ENCODE data around the gene MTG2.
A peak's percentile ranks its signal among the peaks of the same experiment; 100 is the strongest.

Gene MTG2

DNA sequence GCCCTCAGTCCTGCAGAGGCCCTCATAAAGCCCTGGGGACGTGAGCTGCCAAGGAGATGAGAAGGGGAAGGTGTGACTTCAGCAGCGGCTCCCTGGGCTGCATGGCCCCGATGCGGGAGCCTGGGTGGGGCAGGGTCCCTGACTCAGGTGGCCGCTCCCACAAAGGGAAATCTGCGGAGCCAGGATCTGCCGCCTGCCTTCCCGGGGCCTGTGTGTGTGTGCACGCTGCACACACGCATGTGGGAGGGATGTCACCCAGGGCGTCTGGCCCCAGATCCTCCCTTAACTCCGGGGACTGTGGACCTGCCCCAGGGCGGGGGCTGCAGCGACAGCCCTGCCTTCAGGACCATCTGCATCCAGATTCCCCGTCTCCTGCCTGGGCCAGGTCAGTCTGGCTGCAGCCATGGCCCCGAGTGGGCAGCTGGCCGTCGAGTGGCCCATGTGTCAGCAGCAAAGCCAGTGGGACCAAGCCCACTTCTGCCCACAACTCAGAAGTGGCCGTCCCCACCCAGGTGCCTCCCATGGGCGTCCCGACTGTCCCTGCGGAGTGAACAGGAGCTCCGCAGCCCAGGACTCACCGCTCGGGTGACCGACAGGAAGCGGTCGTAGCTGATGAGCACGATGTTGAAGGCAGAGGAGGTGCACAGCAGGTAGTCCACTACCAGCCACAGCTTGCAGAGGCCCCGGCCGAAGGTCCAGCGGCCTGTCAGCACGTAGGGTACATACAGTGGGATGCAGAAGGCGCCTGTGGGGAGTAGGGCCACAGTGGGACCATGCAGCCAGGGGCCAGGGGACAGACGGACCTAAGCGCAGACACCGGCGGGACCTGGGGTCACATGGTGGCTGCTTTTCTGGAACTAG is 35.3 kb downstream of the MTG2 start:
- Histone ChIP-seq H3K4me1 (ENCODE audit: control insufficient read depth, insufficient read depth, low read length) (peaks cover 12% of the 10 kb centered on the region; the same call in 1 of the 2 replicates), H3K27me3 (ENCODE audit: control insufficient read depth, insufficient read depth, low read length) (peaks cover 58% of the 10 kb centered on the region)

GRCh38 chr20:62219101-62219991 is 36.5 kb downstream of the MTG2 start:
- Histone ChIP-seq H3K9ac (ENCODE audit: low read depth, low read length) (no peak overlapping the region), H3K9me3 (ENCODE audit: control insufficient read depth, insufficient read depth, low read length) (no peaks in the 10 kb centered on the region), H3K4me1 (ENCODE audit: control insufficient read depth, insufficient read depth, low read length) (peaks cover 12% of the 10 kb centered on the region; the same call in 1 of the 2 replicates), H3K27ac (ENCODE audit: low read depth, low read length) (no peak overlapping the region), H3K36me3 (ENCODE audit: control insufficient read depth, insufficient read depth, low read length) (no peaks in the 10 kb centered on the region), H3K4me3 (ENCODE audit: low read depth, low read length) (peak overlapping the region; percentile 58), H3K27me3 (ENCODE audit: control insufficient read depth, insufficient read depth, low read length) (peaks cover 61% of the 10 kb centered on the region)

More for the DNA sequence above, 35.3 kb downstream of the MTG2 start:
- H3K27ac ChIP-seq (ENCODE audit: low read depth, low read length), result no peak overlapping the region
- H3K9me3 ChIP-seq (ENCODE audit: control insufficient read depth, insufficient read depth, low read length), result no peaks in the 10 kb centered on the region
- no peaks in the 10 kb centered on the region for H3K36me3 ChIP-seq (ENCODE audit: control insufficient read depth, insufficient read depth, low read length)
- H3K4me3 ChIP-seq (ENCODE audit: low read depth, low read length), result no peak overlapping the region
- no peak overlapping the region for H3K9ac ChIP-seq (ENCODE audit: low read depth, low read length)

- Histone ChIP-seq H3K27me3 (ENCODE audit: control insufficient read depth, insufficient read depth, low read length) (peaks cover 61% of the 10 kb centered on the region), H3K9ac (ENCODE audit: low read depth, low read length) (no peak within 1 kb of the TSS), H3K4me1 (ENCODE audit: control insufficient read depth, insufficient read depth, low read length) (peaks cover 12% of the 10 kb centered on the region; the same call in 1 of the 2 replicates), H3K36me3 (ENCODE audit: control insufficient read depth, insufficient read depth, low read length) (no peaks in the 10 kb centered on the region), H3K4me3 (ENCODE audit: low read depth, low read length) (peak within 1 kb of the TSS; percentile 58), H3K27ac (ENCODE audit: low read depth, low read length) (no peak within 1 kb of the TSS), H3K9me3 (ENCODE audit: control insufficient read depth, insufficient read depth, low read length) (no peaks in the 10 kb centered on the region)
Observed at GRCh38 chr20:62219992-62220665, 37.3 kb downstream of the MTG2 start, which contains the start of gene HRH3. Gene HRH3 (minus strand): TSS chr20:62220278. CDS start chr20:62219970, 308 bp downstream.

DNA sequence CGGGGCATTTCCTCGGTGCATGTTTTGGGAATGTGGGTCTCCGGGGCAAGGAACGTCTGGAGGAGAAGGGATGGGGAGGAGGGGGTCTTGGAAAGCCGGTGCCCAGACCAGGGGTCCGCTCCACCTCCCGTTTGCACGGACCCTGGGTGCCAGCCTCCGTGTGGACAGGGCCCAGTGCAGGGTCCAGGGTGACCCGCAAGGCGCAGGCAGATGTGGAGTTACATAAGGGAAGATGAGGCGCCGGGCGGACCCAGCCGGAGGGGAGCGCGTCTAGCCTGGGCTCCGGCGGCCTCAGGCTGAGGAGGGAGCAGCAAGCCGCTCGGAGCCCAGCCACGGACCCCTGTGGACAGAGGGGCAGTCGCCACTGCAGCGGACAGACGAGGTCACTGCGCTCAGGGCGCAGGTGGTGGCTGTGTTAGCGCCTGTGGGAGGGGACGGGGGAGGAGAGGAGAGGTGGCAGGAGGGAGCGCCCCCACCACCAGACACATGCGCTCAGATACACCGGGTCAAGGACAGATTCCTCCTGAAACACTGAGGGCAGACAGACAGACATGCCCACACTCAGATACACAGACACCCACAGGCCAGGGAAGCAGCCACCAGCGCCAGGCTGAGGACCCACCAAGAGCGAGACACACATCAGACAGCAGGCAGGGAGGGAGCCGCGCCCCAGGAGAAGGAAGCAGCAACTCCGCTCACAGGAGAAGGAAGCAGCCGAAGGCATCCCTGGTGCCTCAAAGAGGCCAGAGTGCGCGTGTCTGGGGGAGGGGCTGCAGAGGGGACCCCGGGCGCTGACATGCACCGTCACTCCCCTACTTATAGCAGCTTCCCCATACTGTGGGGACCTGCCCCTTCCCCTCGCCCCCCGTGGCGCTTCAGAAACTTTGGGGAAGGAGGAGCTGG is 38.1 kb downstream of the MTG2 start:
- Histone ChIP-seq H3K9me3 (ENCODE audit: control insufficient read depth, insufficient read depth, low read length) (no peaks in the 10 kb centered on the region), H3K4me3 (ENCODE audit: low read depth, low read length) (peak overlapping the region; percentile 50), H3K36me3 (ENCODE audit: control insufficient read depth, insufficient read depth, low read length) (no peaks in the 10 kb centered on the region), H3K27ac (ENCODE audit: low read depth, low read length) (no peak overlapping the region), H3K4me1 (ENCODE audit: control insufficient read depth, insufficient read depth, low read length) (peaks cover 12% of the 10 kb centered on the region; the same call in 1 of the 2 replicates), H3K27me3 (ENCODE audit: control insufficient read depth, insufficient read depth, low read length) (peaks cover 61% of the 10 kb centered on the region), H3K9ac (ENCODE audit: low read depth, low read length) (no peak overlapping the region)

GRCh38 chr20:62222266-62222850 is 39.5 kb downstream of the MTG2 start:
- Histone ChIP-seq H3K4me1 (ENCODE audit: control insufficient read depth, insufficient read depth, low read length) (peaks cover 12% of the 10 kb centered on the region; the same call in 1 of the 2 replicates), H3K4me3 (ENCODE audit: low read depth, low read length) (no peak overlapping the region), H3K27ac (ENCODE audit: low read depth, low read length) (no peak overlapping the region), H3K27me3 (ENCODE audit: control insufficient read depth, insufficient read depth, low read length) (peaks cover 53% of the 10 kb centered on the region), H3K9ac (ENCODE audit: low read depth, low read length) (no peak overlapping the region), H3K36me3 (ENCODE audit: control insufficient read depth, insufficient read depth, low read length) (no peaks in the 10 kb centered on the region), H3K9me3 (ENCODE audit: control insufficient read depth, insufficient read depth, low read length) (no peaks in the 10 kb centered on the region)

DNA sequence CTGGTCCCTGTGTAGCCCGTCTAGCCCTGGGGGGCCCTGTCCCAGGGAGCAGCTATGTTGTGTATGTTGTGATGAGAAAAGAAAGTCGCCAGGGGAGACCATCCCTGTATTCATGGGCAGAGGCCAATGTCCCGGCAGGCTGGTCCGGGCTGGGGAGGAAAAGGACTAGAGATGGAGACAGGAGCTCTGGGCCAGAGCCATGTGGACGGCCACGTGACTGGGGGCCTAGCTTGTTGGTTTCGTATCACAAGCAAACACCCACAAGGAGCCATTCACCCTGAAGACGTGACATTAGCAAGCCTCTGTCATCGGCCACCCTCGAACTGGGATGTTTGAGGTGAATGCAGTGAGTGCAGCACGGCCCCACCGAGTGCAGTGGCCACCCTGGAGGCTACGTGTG is 40.1 kb downstream of the MTG2 start:
- Histone ChIP-seq H3K9ac (ENCODE audit: low read depth, low read length) (no peak overlapping the region), H3K27ac (ENCODE audit: low read depth, low read length) (no peak overlapping the region), H3K27me3 (ENCODE audit: control insufficient read depth, insufficient read depth, low read length) (peaks cover 47% of the 10 kb centered on the region)

GRCh38 chr20:62223571-62223970 is 40.7 kb downstream of the MTG2 start:
- H3K4me1 ChIP-seq (ENCODE audit: control insufficient read depth, insufficient read depth, low read length), result peaks cover 14% of the 10 kb centered on the region; the same call in 1 of the 2 replicates
- H3K9me3 ChIP-seq (ENCODE audit: control insufficient read depth, insufficient read depth, low read length), result no peaks in the 10 kb centered on the region
- peaks cover 41% of the 10 kb centered on the region for H3K27me3 ChIP-seq (ENCODE audit: control insufficient read depth, insufficient read depth, low read length)
- no peak overlapping the region for H3K9ac ChIP-seq (ENCODE audit: low read depth, low read length)
- no peaks in the 10 kb centered on the region for H3K36me3 ChIP-seq (ENCODE audit: control insufficient read depth, insufficient read depth, low read length)
- no peak overlapping the region for H3K4me3 ChIP-seq (ENCODE audit: low read depth, low read length)
- no peak overlapping the region for H3K27ac ChIP-seq (ENCODE audit: low read depth, low read length)

More for the DNA sequence above, 40.1 kb downstream of the MTG2 start:
- Histone ChIP-seq H3K4me3 (ENCODE audit: low read depth, low read length) (no peak overlapping the region), H3K36me3 (ENCODE audit: control insufficient read depth, insufficient read depth, low read length) (no peaks in the 10 kb centered on the region), H3K4me1 (ENCODE audit: control insufficient read depth, insufficient read depth, low read length) (peaks cover 17% of the 10 kb centered on the region; the same call in 1 of the 2 replicates), H3K9me3 (ENCODE audit: control insufficient read depth, insufficient read depth, low read length) (no peaks in the 10 kb centered on the region)

DNA sequence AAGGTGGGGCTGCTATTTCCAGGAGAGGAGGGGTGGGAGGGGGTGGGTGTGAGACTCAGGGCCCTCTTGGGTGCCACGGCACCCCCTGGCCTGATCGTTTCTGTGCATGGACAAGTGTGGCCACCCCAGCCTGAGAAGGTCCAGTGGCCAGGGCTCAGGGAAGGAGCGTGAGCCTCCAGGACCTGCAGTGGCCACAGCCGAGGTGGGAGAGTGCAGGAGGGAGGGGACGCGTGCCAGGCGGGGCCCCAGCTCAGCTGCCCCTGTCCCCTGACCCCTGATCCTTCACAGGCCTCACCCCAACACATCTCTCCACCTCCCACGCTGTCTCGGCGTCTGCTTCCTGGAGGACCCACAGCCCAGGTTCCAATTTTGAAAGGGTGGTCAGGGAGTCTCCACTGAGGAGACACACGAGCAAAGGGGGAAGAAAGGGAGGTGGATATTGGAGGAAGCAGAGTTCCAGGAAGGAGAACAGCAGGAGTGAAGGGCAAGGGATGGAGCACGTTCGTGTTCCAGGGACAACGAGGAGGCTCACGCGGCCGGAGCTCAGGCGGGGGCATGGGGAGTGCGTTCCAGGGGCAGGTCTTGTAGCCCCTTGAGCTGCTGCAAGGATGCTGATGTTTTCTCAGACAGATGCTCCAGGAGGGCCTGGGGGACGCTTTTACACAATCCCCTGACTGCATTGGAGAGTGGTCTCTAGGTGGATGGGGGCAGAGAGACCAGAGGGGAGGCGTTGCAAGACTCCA is 41.5 kb downstream of the MTG2 start:
- Histone ChIP-seq H3K4me3 (ENCODE audit: low read depth, low read length) (no peak overlapping the region), H3K27me3 (ENCODE audit: control insufficient read depth, insufficient read depth, low read length) (peaks cover 34% of the 10 kb centered on the region), H3K9me3 (ENCODE audit: control insufficient read depth, insufficient read depth, low read length) (no peaks in the 10 kb centered on the region), H3K9ac (ENCODE audit: low read depth, low read length) (no peak overlapping the region), H3K36me3 (ENCODE audit: control insufficient read depth, insufficient read depth, low read length) (no peaks in the 10 kb centered on the region), H3K27ac (ENCODE audit: low read depth, low read length) (no peak overlapping the region), H3K4me1 (ENCODE audit: control insufficient read depth, insufficient read depth, low read length) (peaks cover 11% of the 10 kb centered on the region; the same call in 1 of the 2 replicates)

DNA sequence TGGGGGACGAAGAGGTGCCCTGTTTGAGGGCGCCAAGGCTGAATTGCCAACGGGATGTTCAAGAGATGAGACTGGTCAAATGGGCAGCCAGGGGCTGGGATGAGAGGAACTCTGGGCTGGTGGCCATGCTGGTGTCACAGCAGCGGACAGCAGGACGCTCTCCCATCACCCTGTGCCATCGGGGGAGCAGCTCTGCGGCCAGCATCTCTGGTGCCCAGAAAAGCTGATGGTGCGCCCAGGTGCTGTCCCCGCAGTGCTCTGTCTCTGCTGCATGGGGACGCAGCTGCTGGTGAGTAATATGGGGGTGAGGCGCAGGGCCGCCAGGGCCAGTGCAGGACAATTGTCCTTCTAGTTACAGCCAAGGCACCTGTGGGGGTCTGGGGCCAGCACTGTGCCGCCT is 42.2 kb downstream of the MTG2 start:
- H3K4me3 ChIP-seq (ENCODE audit: low read depth, low read length), result no peak overlapping the region
- no peak overlapping the region for H3K9ac ChIP-seq (ENCODE audit: low read depth, low read length)
- no peak overlapping the region for H3K27ac ChIP-seq (ENCODE audit: low read depth, low read length)
- no peaks in the 10 kb centered on the region for H3K36me3 ChIP-seq (ENCODE audit: control insufficient read depth, insufficient read depth, low read length)
- peaks cover 8% of the 10 kb centered on the region; the same call in 1 of the 2 replicates for H3K4me1 ChIP-seq (ENCODE audit: control insufficient read depth, insufficient read depth, low read length)
- no peaks in the 10 kb centered on the region for H3K9me3 ChIP-seq (ENCODE audit: control insufficient read depth, insufficient read depth, low read length)
- peaks cover 30% of the 10 kb centered on the region for H3K27me3 ChIP-seq (ENCODE audit: control insufficient read depth, insufficient read depth, low read length)

Data from HUES48 (cell line).